ENCODE measurements around the gene CENPN.

- TF ChIP-seq, protein P1, sequence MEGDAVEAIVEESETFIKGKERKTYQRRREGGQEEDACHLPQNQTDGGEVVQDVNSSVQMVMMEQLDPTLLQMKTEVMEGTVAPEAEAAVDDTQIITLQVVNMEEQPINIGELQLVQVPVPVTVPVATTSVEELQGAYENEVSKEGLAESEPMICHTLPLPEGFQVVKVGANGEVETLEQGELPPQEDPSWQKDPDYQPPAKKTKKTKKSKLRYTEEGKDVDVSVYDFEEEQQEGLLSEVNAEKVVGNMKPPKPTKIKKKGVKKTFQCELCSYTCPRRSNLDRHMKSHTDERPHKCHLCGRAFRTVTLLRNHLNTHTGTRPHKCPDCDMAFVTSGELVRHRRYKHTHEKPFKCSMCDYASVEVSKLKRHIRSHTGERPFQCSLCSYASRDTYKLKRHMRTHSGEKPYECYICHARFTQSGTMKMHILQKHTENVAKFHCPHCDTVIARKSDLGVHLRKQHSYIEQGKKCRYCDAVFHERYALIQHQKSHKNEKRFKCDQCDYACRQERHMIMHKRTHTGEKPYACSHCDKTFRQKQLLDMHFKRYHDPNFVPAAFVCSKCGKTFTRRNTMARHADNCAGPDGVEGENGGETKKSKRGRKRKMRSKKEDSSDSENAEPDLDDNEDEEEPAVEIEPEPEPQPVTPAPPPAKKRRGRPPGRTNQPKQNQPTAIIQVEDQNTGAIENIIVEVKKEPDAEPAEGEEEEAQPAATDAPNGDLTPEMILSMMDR (IDR thresholded peaks at IDR 0.05; ENCODE audit: low read depth, low read length), result no peak
- TF ChIP-seq POLR2A (IDR thresholded peaks at IDR 0.05; ENCODE audit: extremely low read depth, insufficient read length) (no peak), MYC (IDR thresholded peaks at IDR 0.05; ENCODE audit: low read depth, low read length) (no peak), MAX (IDR thresholded peaks at IDR 0.05; ENCODE audit: low read depth, low read length) (no peak)
These were observed 38.5 kb upstream of the CENPN start for GRCh38 chr16:80968386-80969113.

Data from NB4 (cell line).